ENCODE measurements around the gene CERS1. TPM values are rescaled to one million over a fixed set of nuclear protein-coding genes. Genes with fewer than 3 reads are reported as not detected.
"Not testable (repeated sequence)": the region's sequence is repeated elsewhere in the genome, so short reads cannot be mapped to it uniquely, and the experiment has no call there.

CERS1 gene
- polyA plus RNA-seq, 3 donors: not detected

- no peak overlapping the region for H3K9ac ChIP-seq (ENCODE audit: insufficient read depth, low read length, poor library complexity, severe bottlenecking)
- no peaks in the 10 kb centered on the region for H3K79me2 ChIP-seq (ENCODE audit: insufficient read depth, low read length)
- no peaks in the 10 kb centered on the region for H3K27me3 Mint-ChIP-seq (ENCODE audit: low read depth in 3 of 3)
- peaks cover 70% of the 10 kb centered on the region for H4K20me1 ChIP-seq (ENCODE audit: insufficient read depth, low read length)
- H3K4me3 ChIP-seq (replicated peaks in 1 of 3; ENCODE audit: low read depth in 2 of 3, low read length in 3 of 3): no peak overlapping the region
- no peaks in the 10 kb centered on the region for H3K27me3 ChIP-seq (ENCODE audit: control insufficient read depth in 2 of 2, insufficient read depth in 2 of 2, low read length in 2 of 2)
- no peaks in the 10 kb centered on the region for H3K4me1 ChIP-seq (ENCODE audit: control insufficient read depth in 1 of 2, insufficient read depth in 2 of 2, low read length in 2 of 2)
- intact Hi-C loops (cut with micrococcal nuclease): no loop called here
- peaks cover 83 to 89% of the 10 kb centered on the region in 2 donors for H3K36me3 ChIP-seq (replicated peaks in 1 of 2; ENCODE audit: control insufficient read depth in 1 of 2, insufficient read depth in 2 of 2, low read length in 2 of 2)
- no peak overlapping the region for H3K4me3 Mint-ChIP-seq
- WGBS (ENCODE audit: insufficient coverage): 96% methylated on average over 21 of the region's 29 CpGs
- no peak for DNase-seq
- no peak overlapping the region for H2AFZ ChIP-seq (ENCODE audit: insufficient read depth, low read depth, low read length, poor library complexity, severe bottlenecking)
- H3K4me1 Mint-ChIP-seq: no peaks in the 10 kb centered on the region
- H3K4me2 ChIP-seq (replicated peaks; ENCODE audit: extremely low read depth, low read length, poor library complexity, severe bottlenecking): no peak overlapping the region
- H3K9me3 Mint-ChIP-seq: peaks cover 0 to 4% (median 0%) of the 10 kb centered on the region in 7 donors
- TF ChIP-seq CTCF (IDR thresholded peaks at IDR 0.05): no peak
- H3K36me3 Mint-ChIP-seq: peaks cover 61 to 90% of the 10 kb centered on the region in 2 donors
- H3K27ac ChIP-seq (ENCODE audit: low read depth in 1 of 2, low read length in 2 of 2): no peak overlapping the region
- peak overlapping the region in 2 of 7 donors; percentile 21 to 23 for H3K27ac Mint-ChIP-seq
- no peaks in the 10 kb centered on the region for H3K9me3 ChIP-seq (replicated peaks in 1 of 2; ENCODE audit: control insufficient read depth in 1 of 2, insufficient read depth in 1 of 2, low read length in 2 of 2)
Observed at GRCh38 chr19:18903156-18904037, 7.4 kb upstream of the CERS1 start.

GRCh38 chr19:18902519-18902918 is 6.6 kb upstream of the CERS1 start:
- H3K4me3 ChIP-seq (replicated peaks in 1 of 3; ENCODE audit: low read depth in 2 of 3, low read length in 3 of 3); H3K27me3 ChIP-seq (ENCODE audit: control insufficient read depth in 2 of 2, insufficient read depth in 2 of 2, low read length in 2 of 2); intact Hi-C loops (cut with micrococcal nuclease); H3K4me1 ChIP-seq (ENCODE audit: control insufficient read depth in 1 of 2, insufficient read depth in 2 of 2, low read length in 2 of 2); H3K4me3 Mint-ChIP-seq; H3K27ac ChIP-seq (ENCODE audit: low read depth in 1 of 2, low read length in 2 of 2); H3K9me3 ChIP-seq (replicated peaks in 1 of 2; ENCODE audit: control insufficient read depth in 1 of 2, insufficient read depth in 1 of 2, low read length in 2 of 2); H3K4me2 ChIP-seq (replicated peaks; ENCODE audit: extremely low read depth, low read length, poor library complexity, severe bottlenecking); H3K9ac ChIP-seq (ENCODE audit: insufficient read depth, low read length, poor library complexity, severe bottlenecking); DNase-seq; H2AFZ ChIP-seq (ENCODE audit: insufficient read depth, low read depth, low read length, poor library complexity, severe bottlenecking); H3K27me3 Mint-ChIP-seq (ENCODE audit: low read depth in 3 of 3); H3K9me3 Mint-ChIP-seq; H3K79me2 ChIP-seq (ENCODE audit: insufficient read depth, low read length); H3K4me1 Mint-ChIP-seq: not testable (repeated sequence)
- Histone ChIP-seq H3K36me3 (replicated peaks in 1 of 2; ENCODE audit: control insufficient read depth in 1 of 2, insufficient read depth in 2 of 2, low read length in 2 of 2) (peaks cover 76 to 81% of the 10 kb centered on the region in 2 donors), H4K20me1 (ENCODE audit: insufficient read depth, low read length) (peaks cover 67% of the 10 kb centered on the region)
- peak overlapping the region in 1 of 7 donors; percentile 30 for H3K27ac Mint-ChIP-seq
- 100% methylated on average over 1 of the region's 5 CpGs for WGBS (ENCODE audit: insufficient coverage)
- peaks cover 58 to 84% of the 10 kb centered on the region in 2 donors for H3K36me3 Mint-ChIP-seq

All from CD14-positive monocyte (primary cell).